ENCODE data around the gene NALCN.

GRCh38 chr13:101325423-101325822, 90.9 kb downstream of the NALCN start:
- TF ChIP-seq CTCF (IDR thresholded peaks at IDR 0.05; ENCODE audit: insufficient read depth, low read depth, low read length): no peak
- TF ChIP-seq EZH2 (IDR thresholded peaks at IDR 0.05; ENCODE audit: insufficient read depth, low read length): no peak

Measured in astrocyte (in vitro differentiated cells and primary cell).